ENCODE measurements around the gene GRIK5.

Gene GRIK5

GRCh38 chr19:42075616-42076379 lies 5.8 kb upstream of the GRIK5 start, which contains the start of gene ZNF574:
Gene ZNF574 (plus strand): TSS chr19:42076166. CDS start chr19:42078607, 2,441 bp downstream.
- peak; percentile 96 for DNase-seq

- DNase-seq, result no peak
Measured at GRCh38 chr19:42075364-42075615, 5.3 kb upstream of the GRIK5 start.

- no peak for DNase-seq
Measured at GRCh38 chr19:42074513-42075363, 4.7 kb upstream of the GRIK5 start.

- no peak for DNase-seq
Measured at GRCh38 chr19:42071247-42071646, 1.2 kb upstream of the GRIK5 start.

- DNase-seq, result no peak
Measured at GRCh38 chr19:42068756-42069571, 1.0 kb downstream of the GRIK5 start.

- DNase-seq, result no peak
Measured at GRCh38 chr19:42068361-42068755, 1.6 kb downstream of the GRIK5 start.

- no peak for DNase-seq
Measured at GRCh38 chr19:42067315-42067888, 2.6 kb downstream of the GRIK5 start.

- no peak for DNase-seq
Measured at GRCh38 chr19:42066075-42066754, 3.8 kb downstream of the GRIK5 start.

- DNase-seq, result no peak
Measured at GRCh38 chr19:42065511-42065910, 4.5 kb downstream of the GRIK5 start.

- no peak for DNase-seq
Measured at GRCh38 chr19:42065051-42065450, 5.0 kb downstream of the GRIK5 start.

GRCh38 chr19:42064432-42064831 lies 5.6 kb downstream of the GRIK5 start:
- no peak for DNase-seq

GRCh38 chr19:42062381-42062780 lies 7.6 kb downstream of the GRIK5 start:
- DNase-seq, result no peak

GRCh38 chr19:42060117-42060516 lies 9.9 kb downstream of the GRIK5 start:
- DNase-seq, result no peak

- no peak for DNase-seq
Measured at GRCh38 chr19:42059196-42059595, 10.8 kb downstream of the GRIK5 start.

- DNase-seq, result no peak
Measured at GRCh38 chr19:42057846-42058245, 12.2 kb downstream of the GRIK5 start.

GRCh38 chr19:42054205-42054604 lies 15.8 kb downstream of the GRIK5 start:
- DNase-seq, result no peak

GRCh38 chr19:42053037-42053935 lies 16.7 kb downstream of the GRIK5 start:
- DNase-seq, result no peak

- DNase-seq, result no peak
Measured at GRCh38 chr19:42052241-42052863, 17.7 kb downstream of the GRIK5 start.

GRCh38 chr19:42051166-42052115 lies 18.6 kb downstream of the GRIK5 start:
- DNase-seq, result no peak

GRCh38 chr19:42048992-42049391 lies 21.0 kb downstream of the GRIK5 start:
- no peak for DNase-seq
